Dermis microvascular lymphatic vessel endothelial cell (primary cell): ENCODE data around the gene ZNF738. TPM values are rescaled to one million over a fixed set of nuclear protein-coding genes. Genes with fewer than 3 reads are reported as not detected.
"Not testable (repeated sequence)": the region's sequence is repeated elsewhere in the genome, so short reads cannot be mapped to it uniquely, and the experiment has no call there.

ENCODE experiments used
- DNase-seq, 2 donors: peaks; one replicate each; pipeline versions ENCODE4 v3.0.0 to v3.0.0-alpha.2; 2010; ENCODE audit warnings: low read depth in 2 of 2
- total RNA-seq: library from RNA; depleted of rRNA; stranded (reverse); fragments of >200 nt; gene quantifications from 2 replicates; pipeline ENCODE4 v1.2.1, GENCODE V29; 2014

ZNF738 gene
- total RNA-seq: 4.4 and 5.0 TPM in 2 replicates

DNA sequence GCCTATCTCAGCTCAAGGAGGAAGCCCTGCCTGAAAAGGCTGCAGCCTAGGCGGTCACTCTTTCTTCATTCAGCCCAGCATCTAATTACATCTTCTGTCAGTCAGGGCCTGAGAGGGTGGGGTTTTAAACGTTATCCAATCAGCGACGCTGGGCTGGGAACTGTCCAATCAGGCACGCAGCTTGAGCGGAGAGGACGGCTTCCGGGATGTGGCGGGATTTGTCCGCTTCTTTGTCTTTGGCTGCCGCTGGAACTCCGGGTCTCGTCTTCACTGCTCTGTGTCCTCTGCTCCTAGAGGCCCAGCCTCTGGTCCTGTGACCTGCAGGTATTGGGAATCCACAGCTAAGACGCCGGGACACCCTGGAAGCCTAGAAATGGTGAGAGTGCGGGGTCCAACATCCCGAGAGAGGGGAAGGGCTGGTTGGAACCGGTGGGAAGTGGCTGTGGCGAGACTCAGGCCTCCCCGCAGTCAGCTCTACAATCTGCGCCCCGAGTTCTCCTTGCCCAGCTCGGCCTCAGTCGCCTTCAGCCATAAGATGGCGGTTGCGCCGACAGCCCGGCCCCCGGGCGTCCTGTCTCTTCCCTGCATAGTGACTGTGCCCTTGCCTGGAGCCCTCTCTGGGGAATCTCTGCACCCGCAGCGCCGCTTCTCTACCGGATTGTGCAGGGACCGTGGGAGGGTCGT is at the start of gene ZNF738:
TSS of gene ZNF738 (plus strand) at position 233 of the 684 bp plus-strand sequence. CDS start at position 374, 141 bp downstream.
- peak; percentile 90 to 96 for DNase-seq

DNA sequence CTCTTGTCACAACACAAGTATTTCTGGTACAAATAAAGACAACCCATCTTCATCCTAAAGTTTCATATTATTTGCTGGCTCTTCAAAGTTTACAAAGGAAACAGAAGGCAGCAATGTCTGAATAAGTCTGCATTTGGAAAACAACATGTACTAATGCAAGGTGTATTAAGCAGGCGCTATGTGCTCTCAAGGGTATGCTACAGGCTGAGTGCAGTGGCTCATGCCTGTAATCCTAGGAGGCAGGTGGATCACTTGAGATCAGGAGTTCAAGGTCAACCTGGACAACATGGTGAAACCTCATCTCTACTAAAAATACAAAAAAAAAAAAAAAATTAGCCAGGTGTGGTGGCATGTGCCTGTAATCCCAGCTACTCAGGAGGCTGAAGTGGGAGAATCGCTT is 46.0 kb upstream of the ZNF738 start:
- DNase-seq: not testable (repeated sequence)

DNA sequence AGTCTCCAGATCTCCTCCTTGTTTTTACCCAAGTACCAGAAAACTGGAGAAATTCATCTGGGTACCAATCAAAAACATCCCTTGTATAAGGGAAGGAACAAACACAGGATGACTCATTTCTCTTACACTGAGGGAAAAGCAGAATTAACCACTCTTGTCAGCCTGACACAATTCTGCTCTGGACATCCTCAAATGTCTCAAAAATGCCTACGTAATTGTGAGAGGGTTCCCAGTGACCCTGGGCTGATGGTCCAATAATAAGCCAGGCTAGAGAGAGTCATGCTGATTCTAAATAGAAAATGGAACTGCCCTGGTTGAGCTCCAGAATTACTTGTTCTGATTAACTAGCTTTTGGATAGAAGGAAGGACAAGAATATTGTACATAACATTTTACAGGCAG is 44.1 kb upstream of the ZNF738 start:
- DNase-seq: peak in 1 of 2 donors; percentile 22

DNA sequence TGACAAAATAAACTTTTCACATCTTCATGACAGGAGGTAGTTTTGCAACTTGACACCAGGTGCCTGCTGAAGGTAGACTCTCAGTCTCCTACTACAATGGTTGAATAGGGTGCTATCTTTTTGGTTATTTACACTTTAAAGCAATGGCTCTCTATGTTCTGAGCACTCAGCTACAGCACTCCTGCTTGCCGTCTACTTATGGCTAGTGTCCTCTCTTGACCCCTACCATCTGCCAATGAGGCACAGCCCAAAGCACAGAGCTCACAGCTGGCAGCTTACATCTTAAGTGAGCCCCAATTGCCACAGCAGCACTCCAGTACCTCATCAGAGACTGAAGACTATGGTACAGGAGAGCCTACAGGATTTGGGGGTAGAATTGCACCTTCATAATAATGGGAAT is 41.0 kb upstream of the ZNF738 start:
- DNase-seq: no peak

DNA sequence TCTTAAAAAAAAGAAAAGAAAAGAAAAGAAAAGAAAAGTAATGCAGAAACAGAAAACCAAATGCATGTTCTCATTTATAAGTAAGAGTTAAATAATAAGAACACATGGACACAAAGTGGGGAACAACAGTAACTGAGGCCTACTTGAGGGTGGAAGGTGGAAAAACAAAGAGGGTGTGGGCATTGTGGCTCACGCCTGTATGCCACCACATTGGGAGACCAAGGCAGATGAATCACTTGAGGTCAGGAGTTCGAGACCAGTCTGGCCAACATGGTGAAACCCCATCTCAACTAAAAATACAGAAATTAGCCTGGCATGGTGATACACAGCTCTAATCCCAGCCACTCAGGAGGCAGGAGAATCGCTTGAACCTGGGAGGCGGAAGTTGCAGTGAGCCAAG is 37.7 kb upstream of the ZNF738 start:
- peak in 1 of 2 donors; percentile 2 for DNase-seq

DNA sequence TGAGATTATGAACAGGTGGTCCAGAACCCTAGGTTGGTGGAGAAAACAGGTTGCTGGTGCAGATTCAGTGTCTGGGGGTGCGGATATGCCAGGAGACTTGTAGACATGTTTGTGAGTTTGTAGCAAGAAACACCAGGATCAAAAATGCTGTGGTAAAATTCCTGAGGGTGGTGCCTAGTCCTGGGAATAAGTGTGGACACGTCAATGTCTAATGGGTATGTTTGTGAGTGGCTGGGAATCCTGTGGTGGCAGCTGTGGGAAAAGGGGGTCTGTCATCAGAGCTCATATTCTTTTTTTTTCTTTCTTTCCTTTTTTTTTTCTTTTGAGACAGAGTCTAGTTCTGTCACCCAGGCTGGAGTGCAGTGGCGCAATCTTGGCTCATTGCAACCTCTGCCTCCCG is 36.8 kb upstream of the ZNF738 start:
- peak in 1 of 2 donors; percentile 3 for DNase-seq

DNA sequence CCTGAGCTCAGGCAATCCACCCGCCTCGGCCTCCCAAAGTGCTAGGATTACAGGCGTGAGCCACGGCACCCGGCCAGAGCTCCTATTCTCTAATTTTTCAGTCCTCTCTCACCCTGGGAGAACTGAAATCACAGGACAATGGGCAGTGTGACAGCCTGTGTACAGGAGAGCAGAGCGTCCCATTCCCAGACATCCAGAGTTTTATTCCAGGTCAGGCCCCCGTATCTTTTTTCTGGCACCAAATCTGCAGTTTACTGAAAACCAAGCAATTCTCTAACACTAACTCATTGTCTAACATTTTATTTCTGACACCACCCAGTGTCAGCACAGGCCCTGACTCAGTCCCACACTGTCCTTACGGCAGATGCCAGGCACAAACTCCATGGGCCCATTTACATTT is 36.3 kb upstream of the ZNF738 start:
- DNase-seq: peak; percentile 69 to 74

DNA sequence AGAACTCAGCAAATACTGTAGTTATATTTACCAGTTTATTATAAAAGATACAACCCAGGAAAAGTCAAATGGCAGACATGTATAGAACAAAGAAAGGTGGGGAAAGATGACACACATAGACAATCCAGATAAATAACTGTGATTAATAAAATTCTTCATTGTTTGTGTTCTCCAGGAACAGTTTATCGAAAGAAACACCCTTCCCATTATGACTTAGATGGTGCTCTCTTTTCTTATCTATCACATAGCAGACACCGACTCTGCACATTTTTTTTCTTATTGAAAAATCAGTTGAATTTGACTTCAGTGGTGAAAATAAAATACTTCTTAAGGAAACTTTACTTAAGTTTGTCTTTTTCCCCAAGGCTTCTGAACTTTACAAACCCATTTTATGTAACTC is 35.8 kb upstream of the ZNF738 start:
- DNase-seq: peak in 1 of 2 donors; percentile 6

DNA sequence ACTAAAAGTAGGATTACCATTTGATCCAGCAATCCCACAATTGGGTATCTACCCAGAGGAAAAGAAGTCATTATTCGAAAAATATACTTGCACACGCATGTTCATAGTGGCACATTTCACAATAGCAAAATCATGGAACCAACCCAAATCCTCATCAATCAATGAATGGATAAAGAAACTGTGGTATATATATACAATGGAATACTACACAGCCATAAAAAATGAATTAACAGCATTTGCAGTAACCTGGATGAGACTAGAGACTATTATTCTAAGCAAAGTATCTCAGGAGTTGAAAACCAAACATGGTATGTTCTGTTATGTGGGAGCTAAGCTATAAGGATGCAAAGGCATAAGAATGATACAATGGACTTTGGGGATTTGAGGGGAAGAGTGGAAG is 32.6 kb upstream of the ZNF738 start:
- DNase-seq: no peak

DNA sequence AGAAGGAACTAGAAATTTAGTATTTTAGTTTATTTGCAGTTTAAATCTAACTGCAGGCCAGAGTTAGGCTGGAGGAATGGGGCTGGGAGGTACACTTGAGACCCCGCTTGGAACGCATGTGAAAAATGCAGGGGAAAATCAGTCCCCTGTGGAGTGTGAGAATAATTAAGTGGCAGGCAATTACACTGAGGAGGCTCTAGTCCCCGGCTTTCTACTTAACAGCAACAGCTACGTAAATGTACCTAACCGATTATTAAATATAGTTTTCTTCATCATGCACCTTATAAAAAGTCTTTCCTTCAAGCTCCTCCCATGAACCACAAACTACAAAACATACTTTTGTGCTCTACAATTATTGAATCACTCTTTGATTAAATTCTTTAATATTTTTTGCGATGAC is 30.4 kb upstream of the ZNF738 start:
- peak in 1 of 2 donors; percentile 9 for DNase-seq

DNA sequence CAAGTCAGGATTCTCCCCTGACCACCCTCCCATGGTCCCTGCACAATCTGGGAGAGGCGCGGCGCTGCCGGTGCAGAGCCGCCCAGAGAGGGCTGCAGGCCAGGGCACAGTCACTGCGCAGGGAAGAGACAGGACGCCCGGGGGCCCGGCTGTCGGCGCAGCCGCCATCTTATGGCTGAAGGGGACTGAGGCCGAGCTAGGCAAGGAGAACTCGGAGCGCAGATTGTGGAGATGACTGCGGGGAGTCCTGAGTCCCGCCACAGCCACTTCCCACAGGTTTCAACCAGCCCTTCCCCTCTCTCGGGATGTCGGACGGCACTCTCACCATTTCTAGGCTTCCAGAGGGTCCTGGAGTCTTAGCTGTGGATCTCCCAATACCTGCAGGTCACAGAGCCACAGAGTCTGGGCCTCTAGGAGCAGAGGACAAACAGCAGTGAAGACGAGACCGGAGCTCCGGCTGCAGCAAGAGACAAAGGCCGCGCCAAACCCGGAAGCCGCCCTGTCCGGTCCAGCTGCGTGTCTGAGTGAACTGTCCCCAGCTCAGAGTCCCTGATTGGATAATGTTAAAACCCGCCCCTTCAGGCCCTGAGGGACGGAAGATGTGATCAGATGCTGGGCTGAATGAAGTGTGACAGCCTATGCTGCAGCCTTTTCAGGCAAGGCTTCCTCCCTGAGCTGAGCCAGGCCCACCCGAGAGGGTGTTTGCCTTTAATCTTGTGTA is 29.8 kb upstream of the ZNF738 start, which contains the start of gene ZNF708:
TSS of gene ZNF708 (minus strand) at position 526 of the 721 bp plus-strand sequence. CDS start at position 328, 198 bp downstream.
- peak; percentile 91 to 95 for DNase-seq

DNA sequence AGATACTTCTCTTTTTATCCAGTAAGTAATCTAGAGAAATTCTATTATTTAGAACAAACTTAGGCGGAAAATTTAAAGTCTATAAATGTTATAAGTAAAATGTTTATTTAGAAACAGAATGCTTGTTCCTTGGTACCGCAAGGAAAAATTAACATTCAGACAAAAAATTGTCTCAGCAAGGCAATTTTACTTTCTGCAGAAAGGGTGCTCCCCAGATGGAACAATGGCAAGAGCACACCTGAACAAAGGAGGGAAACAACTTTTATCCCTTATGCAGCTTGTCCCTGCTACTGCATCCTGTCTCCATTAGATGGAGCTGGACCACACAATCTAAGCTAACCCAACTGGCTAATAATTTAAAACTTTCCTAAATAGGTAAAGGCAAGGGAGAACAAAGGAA is 23.1 kb upstream of the ZNF738 start:
- DNase-seq: no peak

DNA sequence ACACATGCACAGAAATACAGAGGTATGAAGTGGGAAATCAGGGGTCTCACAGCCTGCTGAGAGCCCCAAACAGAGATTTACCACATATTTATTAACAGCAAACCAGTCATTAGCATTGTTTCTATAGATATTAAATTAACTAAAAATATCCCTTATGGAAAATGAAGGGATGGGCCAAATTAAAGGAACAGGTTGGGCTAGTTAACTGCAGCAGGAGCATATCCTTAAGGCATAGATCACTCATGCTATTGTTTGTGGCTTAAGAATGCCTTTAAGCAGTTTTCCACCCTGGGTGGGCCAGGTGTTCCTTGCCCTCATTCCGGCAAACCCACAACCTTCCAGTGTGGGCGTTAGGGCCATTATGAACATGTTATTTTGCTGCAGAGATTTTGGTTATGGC is 14.0 kb upstream of the ZNF738 start:
- not testable (repeated sequence) for DNase-seq

DNA sequence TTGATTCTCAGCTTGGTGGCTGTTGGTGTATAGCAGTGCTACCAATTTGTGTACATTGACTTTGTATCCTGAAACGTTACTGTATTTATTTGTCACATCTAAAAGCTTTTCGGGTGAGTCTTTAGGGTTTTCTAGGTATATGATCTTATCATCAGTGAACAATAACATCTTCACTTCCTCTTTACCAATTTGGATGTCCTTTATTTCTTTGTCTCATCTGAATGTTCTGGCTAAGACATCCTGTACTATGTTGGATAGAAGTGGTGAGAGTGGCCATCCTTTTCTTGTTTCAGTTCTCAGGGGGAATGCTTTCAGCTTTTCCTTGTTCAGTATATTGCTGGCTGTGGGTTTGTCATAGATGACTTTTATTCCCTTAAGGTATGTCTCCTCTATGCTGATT is 6.0 kb upstream of the ZNF738 start:
- DNase-seq: no peak

DNA sequence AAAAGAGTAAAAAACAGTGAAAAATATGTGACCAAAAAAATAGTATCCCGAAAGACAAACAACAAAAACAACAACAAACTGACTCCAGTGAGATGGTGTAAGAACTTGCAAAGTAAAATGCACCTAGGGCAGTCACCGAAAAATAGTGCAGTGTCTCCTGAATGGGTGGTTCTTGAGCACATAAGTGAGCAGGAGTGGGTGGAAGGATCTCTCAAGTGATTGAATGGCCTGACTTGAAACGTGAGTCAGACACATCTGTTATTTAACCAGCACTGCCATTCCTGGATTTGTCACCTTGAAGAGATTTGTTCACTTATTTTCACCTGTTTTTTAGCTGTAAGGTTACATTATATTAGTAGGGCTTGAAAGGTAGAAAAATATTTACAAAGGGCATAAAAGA is 3.5 kb downstream of the ZNF738 start:
- DNase-seq: no peak

DNA sequence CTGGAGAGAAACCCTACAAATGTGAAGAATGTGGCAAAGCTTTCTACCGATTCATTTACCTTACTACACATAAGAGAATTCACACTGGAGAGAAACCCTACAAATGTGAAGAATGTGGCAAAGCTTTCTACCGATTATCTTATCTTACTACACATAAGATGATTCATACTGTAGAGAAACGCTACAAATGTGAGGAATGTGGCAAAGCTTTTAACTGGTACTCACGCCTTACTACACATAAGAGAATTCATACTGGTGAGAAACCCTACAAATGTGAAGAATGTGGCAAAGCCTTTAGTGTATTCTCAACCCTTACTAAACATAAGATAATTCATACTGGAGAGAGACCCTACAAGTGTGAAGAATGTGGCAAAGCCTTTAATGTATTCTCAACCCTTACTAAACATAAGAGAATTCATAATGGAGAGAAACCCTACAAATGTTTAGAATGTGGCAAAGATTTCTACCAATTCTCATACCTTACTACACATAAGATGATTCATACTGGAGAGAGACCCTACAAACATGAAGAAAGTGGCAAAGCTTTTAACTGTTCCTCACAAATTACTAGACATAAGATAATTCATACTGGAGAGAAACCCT is 25.3 kb downstream of the ZNF738 start:
- no peak for DNase-seq

DNA sequence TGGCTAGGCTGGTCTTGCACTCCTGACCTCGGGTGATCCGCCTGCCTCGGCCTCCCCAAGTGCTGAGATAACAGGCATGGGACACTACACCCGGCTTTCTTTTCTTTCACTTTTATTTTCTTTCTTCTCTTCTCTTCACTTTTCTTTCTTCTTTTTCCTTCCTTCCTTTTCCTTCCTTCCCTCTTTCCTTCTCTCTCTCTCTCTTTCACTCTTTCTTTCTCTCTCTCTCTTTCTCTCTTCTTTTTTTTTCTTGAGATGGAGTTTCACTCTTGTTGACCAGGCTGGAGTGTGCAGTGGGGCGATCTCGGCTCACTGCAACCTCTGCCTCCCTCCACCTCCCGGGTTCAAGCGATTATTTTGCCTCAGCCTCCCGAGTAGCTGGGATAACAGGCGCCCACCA is 37.3 kb downstream of the ZNF738 start:
- DNase-seq: no peak

DNA sequence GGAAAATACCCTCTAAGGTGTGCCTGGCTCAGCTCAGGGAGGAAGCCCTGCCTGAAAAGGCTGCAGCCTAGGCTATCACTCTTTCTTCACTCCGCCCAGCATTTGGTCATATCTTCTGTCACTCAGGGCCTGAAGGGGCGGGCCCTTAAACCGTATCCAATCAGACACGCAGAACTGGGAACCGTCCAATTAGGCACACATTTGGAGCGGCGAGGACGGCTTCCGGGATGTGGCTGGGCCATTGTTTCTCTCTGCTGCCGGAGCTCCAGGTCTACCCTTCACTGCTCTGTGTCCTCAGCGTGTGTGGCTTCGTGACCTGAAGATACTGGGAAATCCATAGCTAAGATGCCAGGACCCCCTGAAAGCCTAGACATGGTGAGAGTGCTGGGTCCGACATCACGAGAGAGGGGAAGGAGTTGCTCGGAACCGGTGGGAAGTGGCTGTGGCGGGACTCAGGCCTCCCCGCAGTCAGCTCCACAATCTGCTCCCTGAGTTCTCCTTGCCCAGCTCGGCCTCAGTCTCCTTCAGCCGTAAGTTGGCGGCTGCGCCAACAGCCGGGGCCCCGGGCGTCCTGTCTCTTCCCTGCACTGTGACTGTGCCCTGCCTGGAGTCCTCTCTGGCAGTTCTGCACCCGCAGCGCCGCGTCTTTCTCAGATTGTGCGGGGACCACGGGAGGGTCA is 38.2 kb downstream of the ZNF738 start, which contains the start of gene ZNF493:
TSS of gene ZNF493 (plus strand) at position 241 of the 680 bp plus-strand sequence. CDS start at position 346, 105 bp downstream.
- DNase-seq: peak; percentile 88 to 94

DNA sequence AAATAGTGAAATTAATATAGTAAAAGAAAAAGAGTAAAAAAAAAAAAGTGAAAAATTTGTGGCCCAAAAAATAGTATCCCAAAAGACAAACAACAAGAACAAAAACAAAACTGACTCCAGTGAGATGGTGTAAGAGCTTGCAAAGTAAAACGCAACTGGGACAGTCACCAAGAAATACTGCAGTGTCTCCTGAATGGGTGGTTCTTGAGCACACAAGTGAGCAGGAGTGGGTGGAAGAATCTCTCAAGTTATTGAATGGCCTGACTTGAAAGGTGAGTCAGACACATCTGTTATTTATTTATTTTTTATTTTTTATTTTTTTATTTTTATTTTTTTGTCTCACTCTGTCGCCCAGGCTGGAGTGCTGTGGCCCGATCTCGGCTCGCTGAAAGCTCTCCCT is 40.1 kb downstream of the ZNF738 start:
- no peak for DNase-seq

DNA sequence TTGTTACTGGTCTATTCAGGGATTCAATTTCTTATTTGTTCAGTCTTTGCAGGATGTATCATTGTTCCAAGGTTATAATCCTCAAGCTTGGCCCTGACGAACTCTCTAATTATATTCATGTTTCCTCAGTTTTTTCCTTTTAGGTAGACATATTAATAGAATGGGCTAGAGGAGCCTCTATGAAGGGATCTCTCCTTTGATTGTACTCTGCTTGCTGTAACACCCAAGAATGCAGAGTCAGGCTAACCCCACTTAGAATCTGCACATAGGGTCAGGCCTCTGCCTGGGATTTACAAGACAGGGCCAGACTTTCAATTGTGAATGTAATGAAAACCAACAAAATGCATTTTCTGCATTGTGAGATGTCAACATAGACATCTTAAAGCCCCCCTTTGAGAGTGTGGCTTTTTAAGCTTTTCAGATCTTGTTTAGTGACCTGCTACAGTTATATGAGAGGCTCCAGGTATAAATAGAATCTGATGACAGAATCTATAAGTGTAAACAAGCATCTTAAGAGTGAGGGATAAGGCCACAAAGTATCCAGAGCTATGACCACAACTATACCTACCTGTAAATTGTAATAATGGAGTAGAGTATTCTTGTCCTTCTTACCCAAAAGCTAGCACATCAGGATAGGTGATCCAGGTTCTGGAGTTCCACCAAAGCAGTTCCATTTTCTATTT is 43.6 kb downstream of the ZNF738 start:
- DNase-seq: no peak

DNA sequence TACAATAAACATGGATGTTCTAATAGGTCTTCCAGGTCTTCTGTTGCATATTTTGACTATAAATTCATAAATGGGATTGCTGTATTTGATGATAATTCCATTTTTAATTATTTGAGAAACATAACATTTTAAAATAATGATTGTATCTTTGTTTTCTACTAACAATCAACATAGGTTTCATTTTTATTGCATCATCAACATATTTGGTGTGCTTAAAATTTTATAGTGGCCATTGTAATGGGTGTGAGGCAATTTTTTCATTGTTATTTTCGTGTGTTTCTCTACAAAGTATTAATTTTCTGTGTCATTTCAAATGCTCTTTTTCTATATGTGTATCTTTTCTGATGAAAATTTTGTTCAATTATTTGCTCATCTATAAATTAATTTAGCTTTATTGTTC is 51.4 kb downstream of the ZNF738 start:
- DNase-seq: no peak
